Measurements from ENCODE around the gene LOXHD1. TPM values are rescaled to one million over a fixed set of nuclear protein-coding genes. Genes with fewer than 3 reads are reported as not detected.

Gene LOXHD1
- total and polyA plus RNA-seq, 2 of the 4 experiments (the other 2 are of a cell fraction), result not detected

GRCh38 chr18:46696702-46697101 lies 39.7 kb upstream of the LOXHD1 start:
- Histone ChIP-seq H3K23ac (ENCODE audit: low read depth, low read length) (no peak overlapping the region), H3K18ac (ENCODE audit: low read depth, low read length) (no peak overlapping the region), H3K14ac (replicated peaks; ENCODE audit: low read depth, low read length) (no peak overlapping the region), H3K9ac (ENCODE audit: low read depth, low read length) (no peak overlapping the region), H3K4me1 (ENCODE audit: control insufficient read depth, insufficient read depth, low read length) (no peaks in the 10 kb centered on the region), H3K56ac (ENCODE audit: extremely low read depth, insufficient read depth, low read length) (no peak overlapping the region), H2AK5ac (ENCODE audit: low read depth, low read length) (no peak overlapping the region), H3K9me1 (ENCODE audit: insufficient read depth, low read length) (no peaks in the 10 kb centered on the region), H4K20me1 (ENCODE audit: insufficient read depth, low read length) (no peaks in the 10 kb centered on the region), H3K4me3 (ENCODE audit: insufficient read depth, low read depth, low read length) (no peak overlapping the region), H2BK15ac (ENCODE audit: low read depth, low read length) (no peak overlapping the region), H3K27ac (ENCODE audit: insufficient read depth, low read length) (no peak overlapping the region), H2AK9ac (replicated peaks; ENCODE audit: low read depth, low read length, poor library complexity) (no peak overlapping the region), H3K9me3 (ENCODE audit: control insufficient read depth, insufficient read depth, low read length) (no peaks in the 10 kb centered on the region), H2AFZ (replicated peaks; ENCODE audit: low read length, poor library complexity) (no peak overlapping the region), H3K79me1 (ENCODE audit: low read depth in 1 of 2, low read length in 2 of 2) (no peaks in the 10 kb centered on the region), H4K5ac (ENCODE audit: low read depth, low read length) (no peak overlapping the region), H3K4ac (ENCODE audit: low read depth, low read length) (no peak overlapping the region), H3K36me3 (ENCODE audit: control insufficient read depth, insufficient read depth, low read length) (no peaks in the 10 kb centered on the region), H4K91ac (ENCODE audit: insufficient read depth, low read depth, low read length) (no peak overlapping the region), H2BK120ac (ENCODE audit: low read depth, low read length) (no peak overlapping the region), H2BK5ac (ENCODE audit: low read depth, low read length, poor library complexity, severe bottlenecking) (no peak overlapping the region), H3K27me3 (ENCODE audit: control insufficient read depth, insufficient read depth, low read length) (peaks cover 3% of the 10 kb centered on the region), H2BK20ac (ENCODE audit: low read depth, low read length) (no peak overlapping the region), H3K4me2 (ENCODE audit: low read depth, low read length) (no peak overlapping the region), H4K8ac (ENCODE audit: low read depth in 2 of 2, low read length in 2 of 2) (no peak overlapping the region)
- ChIA-PET CTCF (no interaction called here), POLR2A (ENCODE audit: unreplicated experiment) (no interaction called here)
- ATAC-seq (ENCODE audit: low read depth), result no peak
- in situ Hi-C loops (cut with MboI; ENCODE audit: low sequenced_read_pairs) (no loop called here), intact Hi-C loops (cut with micrococcal nuclease) (no loop called here), dilution Hi-C loops (cut with HindIII; ENCODE audit: low sequenced_read_pairs, unreplicated experiment) (no loop called here)
- no peak for TF ChIP-seq CHD1 (IDR thresholded peaks at IDR 0.05; ENCODE audit: low read depth, low read length)
- no peak for TF ChIP-seq MAZ (IDR thresholded peaks at IDR 0.05; ENCODE audit: borderline replicate concordance, low read depth, low read length)
- TF ChIP-seq MXI1 (IDR thresholded peaks at IDR 0.05; ENCODE audit: borderline replicate concordance, low read depth, low read length), result no peak
- no peak for TF ChIP-seq POLR2A (IDR thresholded peaks at IDR 0.05; ENCODE audit: low read depth, low read length)
- TF ChIP-seq SMC3 (IDR thresholded peaks at IDR 0.05; ENCODE audit: low read depth, low read length), result no peak
- no peak for TF ChIP-seq BHLHE40 (IDR thresholded peaks at IDR 0.05; ENCODE audit: low read depth, low read length)
- no peak for TF ChIP-seq MAFK (IDR thresholded peaks at IDR 0.05; ENCODE audit: low read depth, low read length)
- no peak for TF ChIP-seq CEBPB (IDR thresholded peaks at IDR 0.05; ENCODE audit: low read depth, low read length)
- TF ChIP-seq, protein P1, sequence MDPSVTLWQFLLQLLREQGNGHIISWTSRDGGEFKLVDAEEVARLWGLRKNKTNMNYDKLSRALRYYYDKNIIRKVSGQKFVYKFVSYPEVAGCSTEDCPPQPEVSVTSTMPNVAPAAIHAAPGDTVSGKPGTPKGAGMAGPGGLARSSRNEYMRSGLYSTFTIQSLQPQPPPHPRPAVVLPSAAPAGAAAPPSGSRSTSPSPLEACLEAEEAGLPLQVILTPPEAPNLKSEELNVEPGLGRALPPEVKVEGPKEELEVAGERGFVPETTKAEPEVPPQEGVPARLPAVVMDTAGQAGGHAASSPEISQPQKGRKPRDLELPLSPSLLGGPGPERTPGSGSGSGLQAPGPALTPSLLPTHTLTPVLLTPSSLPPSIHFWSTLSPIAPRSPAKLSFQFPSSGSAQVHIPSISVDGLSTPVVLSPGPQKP (IDR thresholded peaks at IDR 0.05; ENCODE audit: borderline replicate concordance, low read depth, low read length), result no peak
- TF ChIP-seq RFX5 (IDR thresholded peaks at IDR 0.05; ENCODE audit: low read depth, low read length), result no peak
- no peak for TF ChIP-seq FOS (IDR thresholded peaks at IDR 0.05; ENCODE audit: low read depth, low read length)
- TF ChIP-seq USF2 (IDR thresholded peaks at IDR 0.05; ENCODE audit: low read depth, low read length), result no peak
- DNase-seq, result no peak
- no TSS peak for BruUV-seq (replicated peaks)
